ENCODE results near the gene LRRC74A. TPM values are rescaled to one million over a fixed set of nuclear protein-coding genes. Genes with fewer than 3 reads are reported as not detected.

The LRRC74A gene
- total and polyA plus RNA-seq, 8 donors: 0.07 TPM; not detected in 7

- ATAC-seq: no peak
- H3K27me3 ChIP-seq: no peaks in the 10 kb centered on the region
- 87 to 90% methylated on average over 7 of the region's 7 CpGs for WGBS, 2 donors
These were observed 20.3 kb downstream of the LRRC74A start for GRCh38 chr14:76846331-76847047.

GRCh38 chr14:76848879-76849278 is 22.7 kb downstream of the LRRC74A start:
- Histone ChIP-seq H3K36me3 (no peaks in the 10 kb centered on the region), H3K9me3 (no peaks in the 10 kb centered on the region), H3K27me3 (no peaks in the 10 kb centered on the region), H3K27ac (no peak overlapping the region), H3K4me3 (no peak overlapping the region), H3K4me1 (peaks cover 0 to 8% (median 0%) of the 10 kb centered on the region in 3 donors)
- DNase-seq: no peak
- intact Hi-C loops (cut with DNase I): no loop called here
- no peak for TF ChIP-seq CTCF (IDR thresholded peaks at IDR 0.05)
- ATAC-seq: no peak
- 80 to 85% methylated on average over 6 of the region's 6 CpGs for WGBS, 2 donors
- FAIRE-seq: no peak

More at GRCh38 chr14:76846331-76847047, 20.3 kb downstream of the LRRC74A start:
- intact Hi-C loops (cut with DNase I): no loop called here
- TF ChIP-seq CTCF (IDR thresholded peaks at IDR 0.05): no peak
- no peaks in the 10 kb centered on the region for H3K36me3 ChIP-seq
- peaks cover 0 to 13% (median 0%) of the 10 kb centered on the region in 3 donors for H3K4me1 ChIP-seq
- no peak for FAIRE-seq
- no peak for DNase-seq
- no peaks in the 10 kb centered on the region for H3K9me3 ChIP-seq
- no peak overlapping the region for H3K4me3 ChIP-seq
- H3K27ac ChIP-seq: no peak overlapping the region

- intact Hi-C loops (cut with DNase I): no loop called here
- Histone ChIP-seq H3K9me3 (no peaks in the 10 kb centered on the region), H3K4me3 (no peak overlapping the region), H3K4me1 (no peaks in the 10 kb centered on the region), H3K27me3 (no peaks in the 10 kb centered on the region), H3K27ac (no peak overlapping the region), H3K36me3 (no peaks in the 10 kb centered on the region)
- TF ChIP-seq CTCF (IDR thresholded peaks at IDR 0.05): no peak
- no peak for ATAC-seq
- DNase-seq: no peak
- 94 to 100% methylated on average over 2 of the region's 2 CpGs for WGBS, 2 donors
- no peak for FAIRE-seq
These were observed 28.9 kb downstream of the LRRC74A start for GRCh38 chr14:76855066-76855465.

GRCh38 chr14:76856769-76857168 is 30.6 kb downstream of the LRRC74A start:
- TF ChIP-seq CTCF (IDR thresholded peaks at IDR 0.05): no peak
- Histone ChIP-seq H3K4me3 (no peak overlapping the region), H3K9me3 (no peaks in the 10 kb centered on the region), H3K27ac (no peak overlapping the region), H3K36me3 (no peaks in the 10 kb centered on the region), H3K4me1 (no peaks in the 10 kb centered on the region), H3K27me3 (no peaks in the 10 kb centered on the region)
- intact Hi-C loops (cut with DNase I): no loop called here
- DNase-seq: no peak
- 73 to 77% methylated on average over 1 of the region's 1 CpG for WGBS, 2 donors
- ATAC-seq: no peak
- no peak for FAIRE-seq

- intact Hi-C loops (cut with DNase I): no loop called here
- no peak for FAIRE-seq
- DNase-seq: no peak
These were observed 35.5 kb downstream of the LRRC74A start for GRCh38 chr14:76861574-76862255.

More at GRCh38 chr14:76861574-76862255, 35.5 kb downstream of the LRRC74A start:
- Histone ChIP-seq H3K4me1 (no peaks in the 10 kb centered on the region), H3K9me3 (no peaks in the 10 kb centered on the region), H3K27me3 (no peaks in the 10 kb centered on the region), H3K27ac (no peak overlapping the region), H3K36me3 (no peaks in the 10 kb centered on the region), H3K4me3 (no peak overlapping the region)
- WGBS, 2 donors: 86 to 89% methylated on average over 10 of the region's 10 CpGs
- TF ChIP-seq CTCF (IDR thresholded peaks at IDR 0.05): no peak
- ATAC-seq: no peak

Measured in pancreas (tissue), 10 donors.